ENCODE results near the gene PAWR.
A peak's percentile ranks its signal among the peaks of the same experiment; 100 is the strongest.
"Not testable (repeated sequence)": the region's sequence is repeated elsewhere in the genome, so short reads cannot be mapped to it uniquely, and the experiment has no call there.

PAWR gene

DNA sequence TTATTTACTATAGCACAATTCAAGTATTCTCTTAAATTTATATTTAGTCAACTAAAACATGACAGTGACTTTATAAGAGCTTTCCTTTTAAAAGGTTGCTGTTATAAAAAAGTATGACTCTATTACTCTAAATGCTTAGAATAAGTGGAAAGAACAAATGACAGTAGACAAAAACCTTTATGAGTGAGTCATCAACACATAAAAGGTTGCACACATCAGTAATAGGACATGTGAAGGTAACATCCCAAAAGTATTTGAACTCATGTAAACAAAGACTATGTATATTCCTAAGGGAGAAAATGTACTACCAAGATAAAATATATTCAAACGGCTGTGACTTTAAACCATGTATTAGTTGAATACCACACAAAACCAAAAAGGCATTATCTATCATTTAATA is 98.8 kb downstream of the PAWR start:
- no peak for DNase-seq (ENCODE audit: low read depth in 2 of 2)

DNA sequence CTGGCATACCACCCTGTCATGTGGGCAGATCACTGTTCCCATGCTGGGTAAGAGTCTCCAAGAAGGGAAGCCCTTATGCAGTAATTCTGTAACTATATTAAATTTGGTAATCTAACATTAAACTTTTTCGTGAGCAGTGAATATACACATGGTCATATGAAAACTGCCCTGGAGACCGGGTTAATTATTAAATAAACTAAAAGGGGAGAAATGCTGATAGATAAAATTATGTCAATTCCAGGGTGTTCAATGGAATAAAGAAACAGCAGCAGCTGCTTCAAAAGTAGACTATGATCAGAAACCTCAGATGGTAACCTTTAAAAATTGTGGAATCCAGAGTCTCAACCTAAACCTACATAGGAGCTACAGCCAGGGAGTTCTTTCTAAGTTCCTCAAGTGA is 100.0 kb downstream of the PAWR start:
- no peak for DNase-seq (ENCODE audit: low read depth in 2 of 2)

DNA sequence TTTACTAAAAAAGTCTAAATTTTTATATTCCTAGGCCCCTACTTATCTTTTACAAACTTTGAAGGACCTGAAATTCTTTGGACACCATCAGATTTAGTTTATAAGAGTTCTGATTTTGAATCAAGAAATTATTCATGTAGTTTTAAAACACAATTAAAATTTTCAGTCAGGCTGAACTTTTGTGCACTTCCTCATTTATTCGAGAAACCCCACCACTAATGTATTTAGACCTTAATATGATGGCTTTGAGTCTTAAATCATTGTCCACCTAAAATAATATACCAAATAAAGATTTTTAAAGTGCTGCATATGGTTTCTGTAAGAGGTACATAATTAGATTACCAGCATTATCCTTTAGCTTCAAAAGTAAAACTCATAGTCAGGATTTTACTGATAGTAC is 103.4 kb downstream of the PAWR start:
- no peak for DNase-seq (ENCODE audit: low read depth in 2 of 2)

DNA sequence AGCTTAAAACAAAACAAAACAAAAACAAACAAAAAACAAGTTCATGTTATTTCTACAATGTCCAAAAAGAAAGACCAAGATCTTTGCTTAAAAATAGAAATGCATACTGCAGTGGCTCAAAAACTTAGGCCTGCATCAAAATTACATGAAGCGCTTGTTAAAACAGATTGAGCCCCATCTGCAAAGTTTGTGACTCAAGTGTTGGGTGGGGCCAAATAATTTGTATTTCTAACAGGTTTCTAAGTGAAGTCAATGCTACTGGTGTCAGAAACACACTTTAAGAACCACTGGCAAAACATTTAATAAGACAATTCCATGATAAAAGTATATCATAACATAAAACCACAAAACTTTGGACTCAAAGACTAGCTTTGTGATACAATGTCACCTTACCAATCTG is 105.6 kb downstream of the PAWR start:
- no peak for DNase-seq (ENCODE audit: low read depth in 2 of 2)

DNA sequence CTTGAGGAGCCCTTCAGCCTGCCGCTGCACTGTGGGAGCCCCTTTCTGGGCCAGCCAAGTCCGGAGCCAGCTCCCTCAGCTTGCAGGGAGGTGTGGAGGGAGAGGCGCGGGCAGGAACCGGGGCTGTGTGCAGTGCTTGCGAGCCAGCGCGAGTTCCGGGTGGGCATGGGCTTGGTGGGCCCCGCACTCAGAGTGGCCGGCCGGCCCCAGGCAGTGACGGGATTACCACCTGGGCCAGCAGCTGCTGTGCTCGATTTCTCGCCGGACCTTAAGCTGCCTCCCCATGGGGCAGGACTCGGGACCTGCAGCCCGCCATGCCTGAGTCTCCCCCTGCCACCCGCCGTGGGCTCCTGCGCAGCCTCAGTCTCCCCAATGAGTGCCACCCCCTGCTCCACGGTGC is 116.9 kb downstream of the PAWR start:
- DNase-seq (ENCODE audit: low read depth in 2 of 2) = no peak

DNA sequence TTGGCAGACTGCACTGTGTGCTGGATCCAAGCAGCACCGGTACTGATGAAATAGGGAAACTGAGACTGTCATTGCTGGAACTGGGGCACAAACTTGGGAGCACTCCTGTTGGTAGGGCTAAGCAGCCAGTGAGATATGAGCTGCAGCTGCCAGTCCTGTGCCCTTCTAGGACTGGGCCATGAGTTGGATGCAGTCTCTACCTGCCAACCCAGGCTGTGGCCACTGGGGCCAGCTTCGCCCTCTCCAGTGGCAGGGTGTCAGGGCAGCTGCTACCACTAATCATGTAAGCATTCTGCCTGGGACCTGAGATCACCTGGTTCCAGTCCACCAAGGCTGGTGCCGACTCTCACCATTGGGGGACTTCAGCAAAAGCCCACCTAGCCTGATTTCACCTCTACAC is 121.1 kb downstream of the PAWR start:
- no peak for DNase-seq (ENCODE audit: low read depth in 2 of 2)

DNA sequence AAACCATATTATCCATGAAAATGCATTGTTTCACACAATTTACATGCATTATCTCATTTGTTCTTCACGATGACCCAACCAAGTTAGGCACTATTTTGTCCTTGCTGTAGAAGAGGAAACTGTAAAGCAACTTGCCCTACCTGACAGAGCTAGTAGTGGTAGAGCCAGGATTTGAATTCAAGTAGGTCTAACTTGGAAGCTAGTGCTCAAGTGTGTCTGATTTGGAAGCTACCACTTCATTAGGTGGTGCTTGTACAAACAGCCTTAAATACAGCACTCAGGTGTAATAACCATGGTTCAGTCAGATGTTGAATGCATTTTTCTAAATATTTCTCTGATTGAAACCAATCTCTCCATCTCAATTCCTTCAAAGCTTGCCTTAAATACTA is 123.6 kb downstream of the PAWR start:
- no peak for DNase-seq (ENCODE audit: low read depth in 2 of 2)

DNA sequence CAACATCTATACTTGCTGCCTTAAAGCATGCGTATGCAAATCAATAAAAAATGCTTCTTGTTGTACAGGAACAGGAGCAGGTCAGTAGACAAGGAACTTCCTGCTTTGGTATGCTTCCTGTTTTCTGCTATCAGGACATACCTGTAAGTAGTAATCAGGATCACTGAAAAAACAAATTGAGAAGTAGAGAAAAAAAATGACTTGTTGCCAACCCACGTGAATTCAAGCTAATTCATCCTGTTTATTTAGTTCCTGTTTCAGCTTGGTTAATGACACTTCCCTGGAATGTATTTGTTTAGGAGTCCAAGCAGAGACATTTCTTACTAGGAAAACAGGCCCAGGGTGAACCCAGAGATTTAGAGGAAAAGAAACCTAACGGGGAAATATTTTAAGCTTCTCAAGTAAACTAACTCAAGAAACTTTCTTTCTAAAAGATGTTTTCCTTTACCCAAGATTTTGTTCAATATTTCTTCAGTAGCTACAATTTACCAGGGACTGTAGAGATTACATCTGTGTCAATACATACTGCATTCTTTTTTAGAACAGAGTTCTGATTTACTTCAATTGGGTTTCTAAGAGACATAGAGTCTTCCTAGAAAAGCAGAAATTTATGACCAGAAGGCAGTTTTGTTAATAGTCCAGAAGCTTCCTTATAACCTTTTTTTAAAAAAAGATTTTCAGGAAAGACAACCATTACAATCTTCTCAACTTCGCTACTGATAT is 124.2 kb downstream of the PAWR start:
- DNase-seq (ENCODE audit: low read depth in 2 of 2) = no peak

DNA sequence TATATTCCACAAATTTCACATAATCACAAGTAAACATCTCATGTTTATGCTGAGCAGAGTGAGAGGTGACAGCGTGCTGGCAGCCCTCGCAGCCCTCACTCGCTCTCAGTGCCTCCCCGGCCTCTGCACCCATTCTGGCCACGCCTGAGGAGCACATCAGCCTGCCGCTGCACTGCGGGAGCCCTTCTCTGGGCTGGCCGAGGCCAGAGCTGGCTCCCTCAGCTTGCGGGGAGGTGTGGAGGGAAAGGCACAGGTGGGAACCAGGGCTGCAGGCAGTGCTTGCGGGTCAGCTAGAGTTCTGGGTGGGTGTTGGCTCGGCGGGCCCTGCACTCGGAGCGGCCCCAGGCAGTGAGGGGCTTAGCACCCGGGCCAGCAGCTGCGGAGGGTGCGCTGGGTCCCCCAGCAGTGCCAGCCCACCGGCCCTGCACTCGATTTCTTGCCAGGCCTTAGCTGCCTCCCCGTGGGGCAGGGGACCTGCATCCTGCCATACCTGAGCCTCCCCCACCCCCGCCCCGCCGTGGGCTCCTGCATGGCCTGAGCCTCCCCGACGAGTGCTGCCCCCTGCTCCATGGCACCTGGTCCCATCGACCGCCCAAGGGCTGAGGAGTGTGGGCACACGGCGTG is 125.9 kb downstream of the PAWR start:
- not testable (repeated sequence) for DNase-seq (ENCODE audit: low read depth in 2 of 2)

DNA sequence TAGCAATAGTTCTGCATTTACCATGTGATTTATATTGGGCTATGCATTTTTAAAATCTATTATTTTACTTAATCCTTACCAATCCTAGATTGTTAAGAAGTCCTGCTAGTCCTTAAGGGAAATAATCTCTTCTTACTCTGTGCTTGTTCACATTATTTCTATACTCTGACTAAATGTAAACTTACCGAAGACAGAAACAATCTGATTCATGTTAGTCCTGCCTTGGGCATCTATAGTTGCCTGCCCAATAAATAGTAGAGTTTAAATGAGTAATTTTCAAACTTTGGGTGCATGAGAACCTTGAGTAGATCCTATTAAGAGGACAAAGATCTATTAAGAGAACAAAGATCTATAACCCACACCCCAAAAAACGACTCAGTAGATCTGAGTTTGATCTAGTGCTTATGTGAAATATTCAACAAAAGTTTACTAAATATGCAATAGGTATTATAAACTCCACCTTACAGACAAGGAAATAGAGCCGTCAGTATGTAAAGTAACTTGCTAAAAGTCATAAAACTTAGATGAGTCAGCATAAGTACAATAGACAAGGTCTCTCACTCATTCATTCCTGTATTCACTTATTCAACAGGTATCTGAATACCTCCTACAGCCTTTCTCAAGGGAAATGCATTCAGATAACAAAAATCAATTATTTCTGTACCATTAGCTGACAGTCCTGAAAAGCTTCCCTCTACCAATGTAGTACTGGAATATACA is 127.6 kb downstream of the PAWR start:
- DNase-seq (ENCODE audit: low read depth in 2 of 2) = no peak

DNA sequence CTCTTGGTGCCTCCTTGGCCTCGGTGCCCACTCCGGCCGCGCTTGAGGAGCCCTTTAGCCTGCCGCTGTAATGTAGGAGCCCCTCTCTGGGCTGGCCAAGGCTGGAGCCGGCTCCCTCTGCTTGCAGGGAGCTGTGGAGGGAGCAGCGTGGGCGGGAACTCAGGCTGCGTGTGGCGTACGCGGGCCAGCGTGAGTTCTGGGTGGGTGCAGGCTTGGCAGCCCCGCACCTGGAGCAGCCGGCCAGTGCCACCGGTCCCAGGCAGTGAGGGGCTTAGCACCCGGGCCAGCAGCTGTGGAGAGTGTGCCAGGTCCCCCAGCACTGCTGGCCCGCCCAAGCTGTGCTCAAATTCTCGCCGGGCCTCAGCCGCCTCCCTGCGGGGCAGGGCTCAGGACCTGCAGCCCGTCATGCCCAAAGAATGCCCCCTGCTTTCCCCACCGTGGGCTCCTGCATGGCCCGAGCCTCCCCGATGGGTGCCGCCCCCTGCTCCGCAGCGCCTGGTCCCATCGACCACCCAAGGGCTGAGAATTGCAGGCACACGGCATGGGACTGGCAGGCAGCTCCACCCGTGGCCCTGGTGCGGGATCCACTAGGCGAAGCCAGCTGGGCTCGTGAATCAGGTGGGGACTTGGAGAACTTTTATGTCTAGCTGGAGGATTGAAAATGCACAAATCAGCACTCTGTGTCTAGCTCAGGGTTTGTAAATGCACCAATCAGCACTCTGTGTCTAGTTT is 129.2 kb downstream of the PAWR start:
- no peak for DNase-seq (ENCODE audit: low read depth in 2 of 2)

DNA sequence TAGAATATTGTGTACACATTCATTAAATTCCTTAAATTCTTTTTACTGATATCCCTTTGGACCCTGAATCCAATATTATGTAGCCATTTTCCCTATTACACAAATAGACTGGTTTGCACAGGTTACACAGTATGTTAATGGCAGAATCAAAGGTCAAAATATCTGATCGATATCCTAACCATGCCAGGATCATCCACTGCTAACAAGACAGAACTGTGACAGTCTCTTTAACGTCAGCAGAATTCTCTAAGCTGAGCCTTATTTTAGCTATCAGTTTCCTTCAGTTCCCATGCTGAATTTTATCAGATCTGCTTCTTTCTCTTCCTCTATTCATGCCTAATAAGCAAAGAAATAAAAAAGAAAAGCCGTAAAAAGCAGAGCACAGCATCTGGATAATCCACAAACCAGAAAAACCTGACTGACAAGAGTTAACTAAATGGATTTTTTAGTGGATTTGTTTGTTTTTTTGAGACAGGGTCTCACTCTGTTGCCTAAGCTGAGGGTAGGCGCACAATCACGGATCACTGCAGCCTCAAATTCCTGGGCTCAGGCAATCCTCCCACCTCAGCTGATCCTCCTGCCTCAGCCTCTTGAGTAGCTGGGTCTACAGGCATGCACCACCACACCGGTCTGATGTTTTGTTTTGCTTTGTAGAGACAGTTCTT is 130.4 kb downstream of the PAWR start:
- DNase-seq (ENCODE audit: low read depth in 2 of 2) = no peak

DNA sequence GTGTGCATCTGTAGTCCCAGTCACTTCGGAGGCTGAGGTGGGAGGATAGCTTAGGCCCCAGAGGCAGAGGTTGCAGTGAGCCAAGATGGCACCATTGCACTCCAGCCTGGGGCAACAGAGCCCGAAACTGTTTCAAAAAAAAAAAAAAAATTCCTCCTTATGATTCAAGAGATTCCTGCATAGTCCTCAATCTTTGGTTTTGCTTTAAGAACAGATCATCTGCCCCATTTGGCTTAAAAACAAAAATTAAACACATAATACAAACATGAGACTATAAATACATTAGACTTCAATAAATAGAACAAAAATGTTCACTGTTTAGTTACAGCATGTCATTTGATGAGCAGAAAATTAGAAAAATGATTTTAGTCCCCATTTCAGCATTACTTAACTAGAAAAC is 131.2 kb downstream of the PAWR start:
- DNase-seq (ENCODE audit: low read depth in 2 of 2) = no peak

DNA sequence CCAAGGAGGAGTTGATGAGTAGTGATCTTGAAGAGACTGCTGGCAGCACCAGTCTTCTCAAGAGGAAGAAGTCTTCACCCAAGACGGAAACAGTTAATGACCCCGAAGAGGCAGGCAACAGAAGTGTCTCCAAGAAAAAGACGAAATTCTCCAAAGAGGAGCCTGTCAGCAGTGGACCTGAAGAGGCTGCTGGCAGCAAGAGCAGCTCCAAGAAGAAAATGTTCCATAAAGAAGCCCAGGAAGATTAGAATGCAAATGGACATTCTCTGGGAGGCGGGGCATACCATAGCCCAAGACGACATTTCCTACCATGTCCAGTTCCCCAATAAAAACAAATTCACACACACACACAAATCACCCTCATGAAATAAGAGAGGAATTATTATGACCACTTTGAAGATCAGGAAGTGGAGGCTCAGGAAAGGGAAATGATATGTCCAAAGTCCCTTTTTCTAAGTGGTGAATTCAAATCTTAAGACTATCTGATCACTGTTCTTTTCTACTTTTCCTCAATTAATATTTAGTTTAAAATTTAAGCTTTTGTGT is 131.8 kb downstream of the PAWR start:
- DNase-seq (ENCODE audit: low read depth in 2 of 2) = no peak

DNA sequence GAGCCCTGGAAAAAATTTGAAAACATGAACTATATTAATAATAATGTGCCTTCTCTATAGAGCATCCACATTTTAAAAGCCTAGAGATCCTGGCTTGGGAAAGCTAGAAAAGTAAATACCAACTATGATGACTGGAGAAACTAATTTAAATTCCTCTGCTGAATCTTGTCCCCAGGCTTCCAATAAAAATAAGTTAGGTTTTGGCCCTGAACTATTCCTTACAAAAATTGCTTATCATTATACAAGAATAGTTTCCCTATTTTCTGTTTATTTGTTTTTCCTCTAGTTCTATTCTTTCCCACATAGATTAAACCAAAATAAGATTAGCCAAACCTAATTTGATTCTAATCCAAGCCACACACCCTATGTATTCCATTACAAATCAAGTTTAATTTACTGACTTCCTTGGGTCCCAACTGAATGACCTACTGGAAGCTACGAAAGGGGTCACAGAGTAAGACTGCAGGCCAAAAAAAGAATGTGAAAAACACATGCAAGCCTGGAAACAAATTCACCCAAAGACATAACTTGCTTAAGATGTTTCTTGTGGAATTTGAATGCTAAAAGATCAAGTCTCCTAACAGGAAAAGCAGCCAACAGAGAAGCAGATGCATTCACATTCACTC is 133.0 kb downstream of the PAWR start:
- no peak for DNase-seq (ENCODE audit: low read depth in 2 of 2)

DNA sequence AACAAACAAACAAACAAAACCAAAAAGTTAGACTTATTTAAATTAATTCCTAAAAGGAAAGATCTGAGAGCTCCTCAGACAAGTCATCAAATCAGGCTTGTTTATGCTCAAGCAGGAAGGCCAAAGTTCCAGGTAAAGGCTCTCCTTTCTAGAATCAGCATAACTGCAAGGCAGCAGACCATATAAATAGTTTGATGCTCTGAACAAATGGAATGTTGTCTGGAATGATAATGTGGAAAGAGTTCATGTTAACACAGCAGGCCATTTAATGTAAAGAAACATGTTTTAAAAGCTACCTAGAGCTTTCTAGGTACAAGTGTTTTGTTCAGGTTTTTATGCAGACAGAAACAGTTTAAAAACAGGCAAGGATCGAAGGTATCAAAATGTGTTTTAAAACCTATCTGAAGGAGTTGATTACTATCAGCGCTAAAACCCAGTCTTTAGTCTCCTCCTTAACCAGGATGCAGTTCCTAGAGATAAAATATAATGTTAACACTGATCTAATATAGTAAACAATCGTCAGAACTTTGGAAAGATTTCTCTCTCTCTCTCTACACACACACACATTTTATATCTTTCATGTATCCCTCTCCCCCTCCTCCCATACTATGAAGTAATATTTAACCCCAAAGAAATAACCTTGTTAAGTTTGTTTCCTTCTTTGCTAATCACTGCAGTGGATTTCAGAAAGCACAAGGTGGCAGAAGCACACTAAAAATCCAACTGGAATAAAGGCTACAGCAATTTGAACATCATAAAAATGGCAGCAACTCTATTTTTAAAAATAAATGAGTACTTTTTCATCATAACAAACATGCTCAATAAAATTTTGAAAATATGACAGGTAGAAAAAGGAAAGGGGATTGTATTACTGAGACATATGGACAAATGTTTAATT is 135.5 kb downstream of the PAWR start:
- DNase-seq (ENCODE audit: low read depth in 2 of 2) = peak in 1 of 2 experiments; percentile 41

DNA sequence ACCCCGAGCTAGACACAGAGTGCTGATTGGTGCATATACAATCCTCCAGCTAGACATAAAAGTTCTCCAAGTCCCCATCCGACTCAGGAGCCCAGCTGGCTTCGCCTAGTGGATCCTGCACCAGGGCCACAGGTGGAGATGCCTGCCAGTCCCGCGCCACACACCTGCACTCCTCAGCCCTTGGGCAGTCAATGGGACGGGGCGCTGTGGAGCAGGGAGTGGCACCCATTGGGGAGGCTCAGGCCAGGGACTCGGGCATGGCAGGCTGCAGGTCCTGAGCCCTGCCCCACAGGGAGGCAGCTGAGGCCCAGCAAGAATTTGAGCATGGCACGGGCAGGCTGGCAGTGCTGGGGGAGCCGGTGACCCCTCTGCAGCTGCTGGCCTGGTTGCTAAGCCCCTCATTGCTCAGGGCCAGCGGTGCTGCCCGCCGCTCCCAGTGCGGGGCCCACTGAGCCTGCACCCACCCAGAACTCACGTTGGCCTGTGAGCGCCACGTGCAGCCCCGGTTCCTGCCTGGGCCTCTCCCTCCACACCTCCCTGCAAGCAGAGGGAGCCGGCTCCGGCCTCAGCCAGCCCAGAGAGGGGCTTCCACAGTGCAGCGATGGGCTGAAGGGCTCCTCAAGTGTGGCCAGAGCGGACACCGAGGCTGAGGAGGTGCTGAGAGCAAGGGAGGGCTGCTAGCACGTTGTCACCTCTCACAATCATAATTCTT is 136.7 kb downstream of the PAWR start:
- no peak for DNase-seq (ENCODE audit: low read depth in 2 of 2)

DNA sequence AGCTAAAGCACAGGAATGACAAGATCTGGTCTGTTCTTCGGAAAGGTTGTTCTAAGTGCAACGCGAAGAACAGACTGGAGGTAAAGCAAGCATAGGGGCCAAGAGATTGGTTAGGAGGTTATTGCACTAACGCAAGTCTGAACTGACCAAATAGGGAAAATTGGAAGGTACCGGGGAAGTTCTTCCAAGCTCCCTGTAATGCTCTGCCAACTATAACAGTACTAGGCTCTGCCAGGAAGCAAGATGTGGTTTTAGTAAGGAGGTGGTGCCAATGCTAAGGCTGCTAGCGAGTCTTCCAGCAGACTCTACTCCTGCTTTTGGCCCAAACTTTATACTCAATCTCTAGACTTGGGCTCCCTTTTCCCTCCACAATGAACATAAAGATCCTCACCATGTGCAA is 138.6 kb downstream of the PAWR start:
- DNase-seq (ENCODE audit: low read depth in 2 of 2) = no peak

DNA sequence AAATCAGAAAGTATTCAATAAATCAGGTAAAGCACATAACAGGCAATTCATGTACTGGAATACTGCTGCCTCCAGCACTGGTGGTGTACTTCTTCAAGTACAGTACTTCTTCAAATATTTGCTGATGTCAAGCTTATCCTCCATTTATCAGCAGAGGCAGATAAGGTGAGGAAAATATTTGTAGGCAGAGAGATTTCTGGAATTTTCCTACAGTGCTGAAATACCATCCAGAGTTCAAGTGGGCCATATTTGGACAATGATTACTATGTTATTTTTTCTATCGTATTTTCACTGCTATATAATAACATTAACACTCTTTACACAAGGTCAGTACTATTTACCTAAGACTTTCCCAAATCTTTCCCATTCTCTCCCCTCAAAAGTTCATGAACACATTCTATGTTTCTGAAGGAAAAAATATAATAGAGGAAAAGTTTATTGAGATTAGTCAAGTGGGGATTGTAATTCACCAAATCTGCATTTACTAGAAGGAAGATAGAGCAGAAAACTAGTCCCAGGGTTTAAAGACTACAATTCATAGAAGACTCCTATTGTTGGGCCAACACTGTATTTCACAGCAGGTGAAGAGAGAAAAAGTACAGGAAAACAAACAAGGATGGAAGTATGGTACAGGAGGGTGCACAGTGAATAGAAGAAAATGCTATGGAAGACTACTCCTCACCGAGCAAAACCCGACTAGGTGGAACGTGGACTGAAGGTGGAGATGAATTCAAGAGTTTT is 141.1 kb downstream of the PAWR start:
- DNase-seq (ENCODE audit: low read depth in 2 of 2) = no peak

Data from fibroblast of skin of left biceps (primary cell).